Measurements from ENCODE around the gene SMURF1. TPM values are rescaled to one million over a fixed set of nuclear protein-coding genes. Genes with fewer than 3 reads are reported as not detected.
A peak's percentile ranks its signal among the peaks of the same experiment; 100 is the strongest.
"Not testable (repeated sequence)": the region's sequence is repeated elsewhere in the genome, so short reads cannot be mapped to it uniquely, and the experiment has no call there.

Gene SMURF1
- total RNA-seq, 2 donors from 2014 or later: 28.2 to 28.4 TPM

GRCh38 chr7:99080679-99081078, 63.2 kb downstream of the SMURF1 start:
- intact Hi-C loops (cut with DNase I, micrococcal nuclease): no loop called here
- DNase-seq (no peak), ATAC-seq (no peak)

- ATAC-seq (peak; percentile 99), DNase-seq (peak; percentile 48 to 72)
- intact Hi-C loops (cut with DNase I, micrococcal nuclease): no loop called here
Observed at GRCh38 chr7:99079104-99079503, 64.8 kb downstream of the SMURF1 start.

- ATAC-seq (peak; percentile 60), DNase-seq (peak; percentile 16 to 30)
- intact Hi-C loops (cut with DNase I, micrococcal nuclease): no loop called here
Observed at GRCh38 chr7:99078416-99078815, 65.5 kb downstream of the SMURF1 start.

- intact Hi-C loops (cut with DNase I, micrococcal nuclease): no loop called here
- DNase-seq (no peak), ATAC-seq (no peak)
Observed at GRCh38 chr7:99076615-99077014, 67.3 kb downstream of the SMURF1 start.

DNA sequence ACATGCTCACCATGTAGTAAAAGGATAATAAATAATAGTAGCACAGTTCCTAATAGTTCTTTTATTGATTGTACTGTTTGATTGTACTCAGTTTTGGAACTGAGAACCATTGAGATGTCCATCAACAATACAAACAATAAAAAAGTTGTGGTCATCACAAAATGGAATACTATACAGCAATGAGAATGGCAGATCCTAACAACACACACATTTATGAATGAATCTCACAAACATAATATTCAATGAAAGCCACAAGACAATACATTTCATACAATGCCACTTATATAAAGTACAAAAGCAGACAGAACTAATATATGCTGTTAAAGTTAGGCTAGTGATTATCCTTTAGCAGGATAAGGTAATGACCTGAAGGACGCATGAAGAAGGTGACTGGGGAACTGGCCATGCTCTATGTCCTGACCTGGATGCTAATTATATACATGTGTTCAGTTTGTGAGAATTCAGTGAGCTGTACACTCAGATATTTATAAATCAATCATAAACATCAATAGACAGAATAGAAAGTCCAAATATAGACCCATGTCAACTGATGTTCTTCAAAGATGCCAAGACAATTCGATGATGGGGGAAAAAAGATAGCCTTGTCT, 70.0 kb downstream of the SMURF1 start:
- intact Hi-C loops (cut with DNase I, micrococcal nuclease): no loop called here
- ATAC-seq (no peak), DNase-seq (no peak)

- intact Hi-C loops (cut with DNase I, micrococcal nuclease): no loop called here
- no peak for ATAC-seq
- no peak for DNase-seq
Observed at GRCh38 chr7:99072126-99072525, 71.8 kb downstream of the SMURF1 start.

- intact Hi-C loops (cut with DNase I, micrococcal nuclease): no loop called here
- DNase-seq (no peak), ATAC-seq (no peak)
Observed at GRCh38 chr7:99070361-99070760, 73.5 kb downstream of the SMURF1 start.

- ATAC-seq (peak; percentile 56), DNase-seq (no peak)
- intact Hi-C loops (cut with DNase I, micrococcal nuclease): no loop called here
Observed at GRCh38 chr7:99061001-99061776, 82.7 kb downstream of the SMURF1 start.

GRCh38 chr7:99054781-99055180, 89.1 kb downstream of the SMURF1 start:
- ATAC-seq (no peak), DNase-seq (no peak)
- intact Hi-C loops (cut with DNase I, micrococcal nuclease): no loop called here

- peak; percentile 47 for ATAC-seq
- intact Hi-C loops (cut with DNase I, micrococcal nuclease): no loop called here
- DNase-seq: no peak
Observed at GRCh38 chr7:99050971-99051370, 92.9 kb downstream of the SMURF1 start.

DNA sequence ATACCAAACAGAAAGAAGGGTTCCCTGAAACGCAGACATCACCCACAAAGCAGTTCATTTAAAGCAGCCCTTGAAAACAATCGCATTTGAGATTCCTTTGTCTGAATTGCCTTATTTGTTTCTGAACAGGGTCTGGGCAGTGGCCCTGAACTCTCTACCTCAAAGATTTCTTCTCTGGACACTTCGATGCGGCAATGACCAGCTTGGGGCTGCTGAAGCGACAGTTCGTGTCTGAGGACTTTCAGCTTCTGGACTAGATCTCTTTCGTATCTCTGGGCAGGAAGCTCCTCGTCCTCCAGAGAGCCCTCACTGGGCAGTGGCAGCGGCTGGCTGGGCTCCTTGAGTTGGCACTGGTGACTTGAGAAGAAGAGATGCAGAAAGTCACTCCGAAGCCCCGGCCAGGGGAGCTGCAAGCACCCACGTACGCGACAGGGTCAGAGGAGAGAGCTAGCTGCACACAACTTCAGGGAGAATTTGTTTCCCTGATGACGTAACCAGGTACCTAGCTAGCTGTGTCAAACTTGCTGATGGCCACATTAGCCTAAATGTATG, 96.3 kb downstream of the SMURF1 start:
- intact Hi-C loops (cut with DNase I, micrococcal nuclease): no loop called here
- DNase-seq (no peak), ATAC-seq (no peak)

GRCh38 chr7:99046722-99047121, 97.2 kb downstream of the SMURF1 start:
- intact Hi-C loops (cut with DNase I, micrococcal nuclease): no loop called here
- DNase-seq: no peak
- no peak for ATAC-seq

DNA sequence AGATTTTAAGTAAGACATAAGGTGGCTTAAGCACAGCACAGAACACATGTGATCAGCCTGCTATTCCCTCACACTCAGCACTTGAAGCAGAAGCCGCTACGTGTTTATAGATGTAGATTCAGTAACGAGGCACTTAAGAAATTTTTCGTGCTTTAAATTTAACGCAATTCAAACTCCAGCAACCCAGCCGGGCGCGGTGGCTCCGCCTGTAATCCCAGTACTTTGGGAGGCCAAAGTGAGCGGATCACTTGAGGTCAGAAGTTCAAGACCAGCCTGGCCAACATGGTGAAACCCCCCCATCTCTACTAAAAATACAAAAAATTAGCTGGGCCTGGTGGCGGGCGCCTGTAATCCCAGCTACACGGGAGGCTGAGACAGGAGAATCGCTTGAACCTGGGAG, 97.6 kb downstream of the SMURF1 start:
- ATAC-seq: not testable (repeated sequence)

DNA sequence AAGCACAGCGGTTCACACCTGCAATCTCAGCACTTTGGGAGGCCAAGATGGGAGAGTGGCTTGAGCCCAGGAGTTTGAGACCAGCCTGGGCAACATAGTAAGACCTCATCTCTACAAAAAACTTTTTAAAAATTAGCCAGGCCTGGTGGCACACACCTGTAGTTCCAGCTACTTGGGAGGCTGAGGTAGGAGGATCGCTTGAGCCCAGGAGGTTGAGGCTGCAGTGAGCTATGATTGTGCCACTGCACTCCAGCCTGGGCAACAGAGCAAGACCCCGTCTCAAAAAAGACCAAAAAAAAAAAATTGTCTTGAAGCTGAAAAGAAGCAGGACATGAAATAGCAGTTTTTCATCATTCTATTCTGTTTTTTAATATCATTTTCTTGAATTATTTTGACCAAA, 99.0 kb downstream of the SMURF1 start:
- not testable (repeated sequence) for ATAC-seq, DNase-seq
- intact Hi-C loops (cut with DNase I, micrococcal nuclease): loop anchor here in 1 of 2 donors (5.0 kb wide), 1 partner anchor 267 kb away; no protein-coding TSS in a partner anchor

More for the DNA sequence above, 97.6 kb downstream of the SMURF1 start:
- intact Hi-C loops (cut with DNase I, micrococcal nuclease); DNase-seq: not testable (repeated sequence)

DNA sequence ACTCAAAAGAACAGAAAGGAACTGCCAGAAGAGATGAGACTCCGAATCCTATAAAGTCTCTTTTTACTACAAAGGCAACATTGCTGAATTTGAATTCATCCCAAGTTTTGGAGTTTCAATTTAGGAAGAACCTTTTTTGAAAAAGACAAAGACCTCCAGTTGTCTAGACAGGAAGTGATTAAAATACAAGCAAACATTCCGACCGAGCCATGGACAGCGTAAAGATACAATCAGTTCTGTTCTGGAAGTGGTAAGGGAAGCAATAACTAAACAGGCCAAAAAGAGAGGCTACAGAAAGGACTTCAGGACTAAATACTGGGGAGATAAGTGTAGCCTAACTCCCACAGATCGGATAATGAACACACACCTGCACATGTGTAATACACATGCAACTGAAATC, 101.0 kb downstream of the SMURF1 start:
- no peak for ATAC-seq
- intact Hi-C loops (cut with DNase I, micrococcal nuclease): loop anchor here in 1 of 2 donors (5.0 kb wide), 1 partner anchor 269 kb away; no protein-coding TSS in a partner anchor
- DNase-seq: no peak

GRCh38 chr7:99041526-99041925, 102.4 kb downstream of the SMURF1 start:
- DNase-seq: peak; percentile 50 to 57
- intact Hi-C loops (cut with DNase I, micrococcal nuclease): loop anchor here in 1 of 2 donors (5.0 kb wide), 1 partner anchor 271 kb away; no protein-coding TSS in a partner anchor
- ATAC-seq: peak; percentile 80

DNA sequence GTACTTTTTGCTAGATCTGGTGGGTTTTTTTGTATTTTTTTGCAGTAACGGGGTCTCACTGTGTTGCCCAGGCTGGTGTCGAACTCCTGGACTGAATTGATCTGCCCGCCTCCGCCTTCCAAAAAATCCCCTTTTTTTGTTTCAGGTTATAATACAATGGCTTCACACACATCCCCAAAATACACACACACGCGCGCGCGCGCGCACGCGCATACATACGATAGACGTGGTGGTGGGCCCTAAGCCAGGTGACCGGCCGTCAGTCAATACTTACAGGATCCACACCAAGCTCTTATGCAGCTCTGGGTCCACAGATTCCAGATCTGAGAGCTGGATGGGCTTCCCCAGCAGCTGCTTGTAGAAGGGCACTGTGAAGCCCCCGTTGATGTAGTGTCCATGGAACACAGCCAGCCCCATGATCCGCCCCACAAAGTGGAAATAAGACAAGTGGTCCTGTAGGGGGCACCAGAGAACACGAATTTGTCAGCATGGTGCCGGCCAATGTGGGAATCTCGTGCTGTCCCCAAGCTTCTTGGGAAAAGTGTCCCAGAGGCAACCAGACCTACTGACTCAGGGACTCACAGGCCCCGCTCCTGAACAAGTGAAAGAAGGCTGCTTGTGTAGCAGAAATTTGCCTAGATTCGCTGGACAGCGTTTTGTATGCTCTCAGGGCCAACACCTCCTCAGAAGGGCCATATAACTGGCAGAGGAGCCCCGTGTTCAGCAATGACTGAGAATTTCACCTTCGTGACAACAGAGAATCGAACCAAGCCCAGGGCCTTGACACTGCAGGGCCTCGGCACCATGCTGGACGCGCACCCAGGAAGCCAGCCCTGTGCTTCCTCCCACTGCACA, 103.6 kb downstream of the SMURF1 start:
- ATAC-seq: peak; percentile 66
- peak; percentile 82 to 83 for DNase-seq
- intact Hi-C loops (cut with DNase I, micrococcal nuclease): loop anchor here in 1 of 2 donors (5.0 kb wide), 1 partner anchor 272 kb away; no protein-coding TSS in a partner anchor

GRCh38 chr7:99039384-99039891, 104.5 kb downstream of the SMURF1 start:
- no peak for ATAC-seq
- intact Hi-C loops (cut with DNase I, micrococcal nuclease): loop anchor here in 1 of 2 donors (10.0 kb wide), 1 partner anchor 275 kb away; no protein-coding TSS in a partner anchor
- DNase-seq: no peak
